T-helper 22 cell (primary cell): Measurements from ENCODE around the gene ESAM.

Experiments
- DNase-seq: peaks from one replicate; pipeline ENCODE4 v3.0.0-alpha.2; 2020; ENCODE audit warnings: low read depth

The ESAM gene

DNA sequence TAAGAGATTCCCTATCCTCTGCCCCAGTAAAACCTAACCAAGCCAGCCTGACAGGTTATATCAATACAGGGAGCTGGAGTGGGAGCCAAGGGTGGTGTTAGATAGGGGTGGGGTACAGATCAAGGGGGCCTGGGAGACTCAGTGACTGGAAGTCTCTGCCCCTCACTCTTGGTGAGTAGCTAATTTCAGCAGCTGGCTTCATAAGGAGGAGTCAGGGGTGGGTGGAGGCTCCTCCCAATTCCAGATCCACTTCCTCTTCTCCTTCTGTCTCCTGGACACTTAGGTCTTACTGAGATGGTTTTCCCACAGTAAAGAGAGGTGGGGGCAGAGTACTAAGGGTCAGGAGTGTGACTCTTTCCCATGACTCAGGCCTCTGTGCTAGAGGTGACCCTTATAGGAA lies 8.9 kb downstream of the ESAM start:
- DNase-seq, result no peak

DNA sequence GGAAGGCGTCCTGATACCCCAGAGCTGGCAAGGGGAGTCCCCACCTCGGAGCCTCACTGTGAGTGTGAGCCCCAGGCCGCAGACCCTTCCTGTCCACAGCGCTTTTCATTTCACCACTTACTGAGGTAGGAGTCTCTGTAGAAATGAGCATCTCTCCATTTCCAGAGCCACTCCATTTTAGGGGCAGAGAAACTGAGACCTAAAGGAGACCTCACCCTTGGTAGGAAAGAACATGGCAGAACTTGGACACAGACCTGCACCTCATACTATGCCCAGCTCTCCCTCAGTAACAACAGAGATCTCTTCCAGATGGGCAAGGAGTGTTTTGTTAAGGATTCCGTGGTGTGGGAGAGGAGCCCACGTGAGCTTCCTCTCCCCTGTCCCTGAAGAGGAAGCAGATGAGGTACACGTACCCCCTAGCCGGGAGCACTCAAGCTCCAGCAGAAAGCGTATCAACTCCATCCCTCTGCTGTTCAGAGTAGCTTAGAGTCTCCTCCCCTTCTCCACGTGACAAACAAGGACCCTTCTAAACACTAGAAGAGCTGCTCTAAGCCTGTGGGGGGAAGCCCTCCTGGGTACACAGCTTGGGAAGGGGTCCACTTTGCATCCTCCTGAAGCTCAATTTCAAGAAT lies 9.5 kb downstream of the ESAM start:
- DNase-seq, result no peak

DNA sequence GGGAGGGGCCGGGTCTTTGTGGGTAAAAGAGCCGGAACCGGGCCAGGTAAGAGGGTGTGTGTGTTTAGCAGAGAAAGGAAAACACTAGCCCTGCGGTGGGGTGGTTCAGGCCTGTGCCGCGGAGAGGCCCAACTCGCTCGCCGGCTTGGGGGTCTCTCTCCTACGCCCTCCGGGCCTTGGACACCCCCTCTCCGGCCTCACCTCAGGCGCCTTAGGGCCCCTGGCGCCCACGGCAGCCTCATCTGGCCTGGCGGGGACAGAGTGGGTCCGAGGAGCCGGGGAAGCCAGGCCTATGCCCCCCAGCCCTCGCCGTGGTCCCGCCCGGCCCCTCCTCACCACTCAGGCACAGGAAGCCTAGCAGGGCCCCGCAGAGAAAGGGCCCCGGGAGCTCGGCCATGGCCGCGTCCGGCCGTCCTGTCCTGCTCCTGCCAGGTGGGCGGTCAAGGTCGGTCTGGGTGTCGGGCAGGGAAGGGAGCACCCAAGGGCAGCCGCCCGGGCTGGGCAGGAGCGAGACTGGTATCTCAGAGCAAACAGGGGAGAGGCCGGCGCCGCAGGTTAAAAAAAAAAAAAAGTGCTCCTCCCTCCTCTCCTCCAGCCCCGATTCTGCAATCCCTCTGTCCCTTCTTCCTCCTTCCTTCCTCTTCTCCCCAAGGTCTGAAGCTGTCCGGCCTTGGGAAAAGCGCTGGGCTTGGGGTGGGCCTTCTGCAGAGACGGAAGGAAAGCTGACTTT lies 10.2 kb downstream of the ESAM start, which contains the start of gene VSIG2:
TSS of gene VSIG2 (minus strand) at position 515 of the 730 bp plus-strand sequence. CDS start at position 397, 118 bp downstream.
- no peak for DNase-seq

DNA sequence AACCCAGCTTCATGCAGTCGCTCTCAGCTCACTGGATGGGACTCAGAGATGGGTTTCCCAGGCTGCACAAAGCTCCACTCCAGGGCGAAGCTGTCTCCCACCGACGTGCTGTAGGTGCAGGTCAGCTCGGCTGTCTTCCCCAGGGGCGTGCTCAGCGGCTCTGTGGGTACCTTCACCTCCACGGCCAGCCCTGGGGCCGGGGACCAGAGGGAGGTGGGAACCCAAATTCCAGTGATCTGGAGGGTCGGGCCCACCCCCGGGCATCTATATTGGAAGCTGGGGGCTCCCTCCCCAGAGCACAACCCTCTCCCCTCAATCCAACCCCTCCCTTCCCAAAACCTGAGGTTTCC lies 10.7 kb downstream of the ESAM start:
- no peak for DNase-seq

DNA sequence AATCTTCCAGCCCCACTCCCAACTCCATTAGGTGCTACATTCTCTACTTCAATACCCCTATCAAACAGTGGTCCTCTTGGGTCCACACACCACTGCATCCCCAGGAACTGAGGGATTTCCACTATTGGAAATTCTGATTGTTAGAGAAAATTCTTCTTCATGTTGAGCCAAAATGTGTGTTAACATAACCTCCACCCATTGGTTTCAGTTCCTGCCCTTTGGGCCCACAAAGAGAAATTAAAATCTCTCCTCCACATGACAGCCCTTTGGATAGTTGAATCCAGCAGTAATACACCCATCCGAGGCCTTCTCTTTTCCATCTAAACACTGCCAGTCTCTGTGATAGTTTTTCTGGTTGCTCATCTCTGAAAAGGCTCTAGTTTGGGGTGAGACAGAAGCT lies 12.2 kb downstream of the ESAM start:
- DNase-seq, result no peak

DNA sequence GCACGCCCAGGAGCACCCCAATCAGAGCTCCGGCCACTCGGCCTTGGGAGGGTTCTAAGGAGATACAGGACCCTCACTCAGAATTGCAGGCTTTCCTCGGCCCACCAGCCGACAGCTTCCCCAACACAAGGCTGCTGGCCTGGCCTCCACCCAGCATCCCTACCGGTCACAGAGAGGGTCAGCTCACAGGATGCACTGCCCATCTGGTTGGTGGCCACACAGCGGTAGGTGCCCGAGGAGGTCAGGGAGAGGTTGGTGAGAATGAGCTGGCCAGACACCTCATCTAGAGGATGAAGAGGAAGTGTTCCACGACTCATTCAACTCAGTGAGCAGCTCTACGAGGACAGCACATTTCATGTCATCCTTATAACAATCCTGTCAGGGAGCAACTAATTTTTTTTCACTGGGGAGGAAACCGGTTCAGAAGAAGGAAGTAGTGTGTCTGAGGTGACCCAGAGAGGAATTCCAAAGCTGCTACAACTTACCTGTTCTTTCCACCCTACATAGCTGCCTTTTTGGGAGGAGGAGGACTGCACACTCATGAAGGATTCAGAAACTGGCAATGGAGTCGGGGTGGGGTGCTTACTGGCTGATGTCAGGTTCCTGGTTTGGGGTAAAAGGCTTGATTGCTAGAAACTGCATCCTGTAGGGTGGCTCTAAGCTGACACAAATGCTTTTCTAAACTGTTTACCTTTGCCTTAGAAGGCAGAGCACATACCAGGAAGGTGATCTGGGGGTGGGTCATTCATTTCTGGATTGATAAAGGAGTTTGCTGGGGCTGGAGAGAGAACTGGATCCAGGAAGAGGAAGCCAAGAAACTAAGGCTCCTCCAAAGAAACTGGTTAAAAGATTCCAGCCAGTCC lies 13.4 kb downstream of the ESAM start:
- DNase-seq, result no peak

DNA sequence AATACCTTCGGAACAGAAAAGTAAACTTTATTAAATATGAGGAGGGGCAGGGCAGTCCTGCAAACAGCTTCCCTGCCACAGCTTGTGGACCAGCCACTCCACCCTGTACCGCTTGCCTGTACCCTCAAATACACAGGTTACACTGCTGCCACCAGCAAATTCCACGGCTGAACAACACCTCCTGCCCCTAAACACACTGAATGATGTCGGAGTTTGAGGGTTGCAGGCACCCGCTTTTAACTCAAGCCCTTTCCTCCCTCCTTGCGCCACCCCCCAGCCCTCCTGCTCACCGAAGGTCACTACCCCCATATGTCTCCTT lies 14.0 kb downstream of the ESAM start:
- no peak for DNase-seq

DNA sequence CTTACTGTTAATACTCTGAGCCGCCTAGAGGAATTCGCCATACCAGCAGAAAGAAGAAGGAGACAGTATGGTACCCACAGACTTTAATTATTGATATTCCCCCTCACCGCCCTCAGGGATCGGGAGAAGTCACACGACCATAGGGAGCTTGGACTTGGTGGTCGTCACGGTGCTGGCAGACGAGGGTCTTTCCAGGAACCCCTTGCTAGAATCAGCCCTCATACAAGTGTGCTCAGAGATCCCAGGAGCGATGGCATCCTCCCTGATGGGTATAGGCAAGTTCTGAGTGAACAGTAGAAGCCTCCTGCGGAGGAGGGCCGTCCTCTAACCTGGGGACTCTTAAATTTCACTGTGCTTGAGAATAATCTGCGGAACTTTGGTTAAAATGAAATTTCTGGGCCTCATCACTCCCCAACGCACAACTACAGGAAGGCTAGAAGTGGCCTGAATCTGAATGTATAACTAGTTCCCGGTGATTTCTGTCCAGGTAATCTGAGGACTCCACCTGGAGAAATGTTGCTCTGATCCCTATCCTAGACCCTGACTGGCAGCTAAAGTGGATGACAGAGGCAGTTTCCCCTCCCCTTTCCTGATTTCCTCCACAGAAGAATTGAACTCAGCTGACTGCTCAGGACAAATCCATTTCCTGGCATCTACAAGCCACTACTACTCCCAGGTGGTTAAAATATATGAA lies 14.5 kb downstream of the ESAM start:
- DNase-seq, result no peak

DNA sequence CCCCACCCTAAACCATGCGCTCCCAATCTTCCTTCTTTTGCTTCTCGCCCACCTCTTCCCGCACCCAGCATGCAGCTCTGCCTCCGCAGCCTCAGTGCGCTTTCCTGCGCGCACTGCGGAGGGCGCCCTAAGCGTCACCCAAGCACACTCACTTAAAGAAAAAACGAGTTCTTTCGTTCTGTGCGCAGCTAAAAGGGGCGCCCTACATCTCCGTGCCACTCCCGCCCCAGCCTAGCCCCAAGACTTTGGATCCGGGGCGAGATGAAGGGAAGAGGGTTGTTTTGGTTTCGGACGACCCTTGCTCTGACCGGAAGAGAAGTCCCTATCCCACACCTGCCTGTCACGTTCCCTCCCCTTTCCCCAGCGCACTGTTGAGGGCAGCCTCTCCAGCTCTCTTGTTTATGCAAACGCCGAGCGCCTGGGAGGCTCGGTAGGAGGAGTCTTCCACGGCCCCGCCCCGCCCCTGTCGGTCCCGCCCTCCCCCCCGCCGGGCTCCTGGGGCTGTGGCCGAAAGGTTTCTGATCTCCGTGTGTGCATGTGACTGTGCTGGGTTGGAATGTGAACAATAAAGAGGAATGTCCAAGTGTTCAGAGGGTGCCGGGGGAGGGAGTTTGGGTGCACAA lies 15.4 kb downstream of the ESAM start:
- DNase-seq, result peak; percentile 53

DNA sequence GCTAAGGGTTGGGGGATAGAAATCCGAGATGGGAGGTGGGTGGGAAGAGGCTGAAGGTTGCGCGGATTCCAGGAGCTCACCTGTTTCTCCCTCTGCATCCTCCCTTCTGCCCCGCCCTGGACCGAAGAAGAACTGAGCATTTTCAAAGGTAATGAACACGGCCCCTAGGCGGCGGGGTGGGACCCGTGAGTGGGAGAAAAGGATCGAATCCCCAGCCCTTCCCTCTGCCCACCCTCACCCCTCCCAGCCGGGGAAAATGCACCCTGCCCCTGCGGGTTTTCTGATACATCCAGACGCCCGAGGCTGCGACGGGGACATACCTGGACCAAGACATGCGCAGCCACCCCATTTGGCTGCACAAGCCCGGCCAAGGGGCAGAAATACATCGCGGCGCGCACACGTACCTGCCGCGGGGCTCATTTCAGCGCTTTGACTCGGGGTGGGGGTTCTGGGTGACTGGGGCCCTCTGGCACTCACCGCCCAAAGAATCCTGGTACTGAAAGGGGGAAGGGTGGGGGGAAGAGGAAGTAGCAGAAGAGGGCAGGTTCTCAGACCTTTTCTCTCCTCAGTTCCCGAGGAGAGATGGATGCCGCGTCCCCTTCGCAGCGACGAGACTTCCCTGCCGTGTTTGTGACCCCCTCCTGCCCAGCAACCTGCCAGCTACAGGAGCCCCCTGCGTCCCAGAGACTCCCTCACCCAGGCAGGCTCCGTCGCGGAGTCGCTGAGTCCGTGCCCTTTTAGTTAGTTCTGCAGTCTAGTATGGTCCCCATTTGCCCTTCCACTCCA lies 16.1 kb downstream of the ESAM start:
- no peak for DNase-seq

DNA sequence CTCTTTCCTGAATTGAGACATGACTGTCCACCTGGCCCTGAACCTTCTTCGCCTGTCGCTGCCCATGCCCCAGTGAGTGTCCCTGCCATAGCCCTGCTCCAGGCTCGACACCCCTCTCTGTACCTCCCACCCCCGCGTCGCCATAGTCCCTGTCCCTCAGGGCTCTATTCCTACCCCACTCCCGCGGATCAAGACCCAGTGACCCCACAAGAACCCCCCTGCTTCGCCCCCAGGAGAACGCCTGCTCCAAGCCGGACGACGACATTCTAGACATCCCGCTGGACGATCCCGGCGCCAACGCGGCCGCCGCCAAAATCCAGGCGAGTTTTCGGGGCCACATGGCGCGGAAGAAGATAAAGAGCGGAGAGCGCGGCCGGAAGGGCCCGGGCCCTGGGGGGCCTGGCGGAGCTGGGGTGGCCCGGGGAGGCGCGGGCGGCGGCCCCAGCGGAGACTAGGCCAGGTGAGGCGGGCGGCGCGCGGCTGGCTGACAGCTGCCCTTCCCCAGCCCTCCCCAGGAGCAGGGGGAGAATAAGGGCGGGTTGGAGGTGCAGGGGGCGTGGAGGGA lies 16.7 kb downstream of the ESAM start:
- DNase-seq, result no peak

DNA sequence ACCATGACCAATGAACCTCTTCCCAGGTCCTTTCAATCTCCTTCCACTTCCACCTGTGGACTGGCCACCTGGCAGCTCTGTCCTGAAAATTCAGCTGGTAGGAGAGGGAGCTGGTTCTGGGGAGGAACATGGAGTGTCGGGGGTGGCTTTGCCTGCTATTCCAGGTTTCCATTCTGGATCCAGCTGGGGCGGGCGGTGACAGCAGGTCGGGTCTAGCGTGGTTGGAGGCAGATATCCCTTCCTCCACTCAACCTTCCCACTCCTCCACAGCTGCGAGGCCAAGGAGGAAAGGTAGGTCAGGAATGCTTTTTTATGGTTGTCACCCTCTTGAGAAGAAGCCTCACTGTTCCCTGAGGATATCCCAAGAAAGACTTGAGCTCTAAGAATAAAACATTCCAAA lies 19.0 kb downstream of the ESAM start:
- DNase-seq, result no peak

DNA sequence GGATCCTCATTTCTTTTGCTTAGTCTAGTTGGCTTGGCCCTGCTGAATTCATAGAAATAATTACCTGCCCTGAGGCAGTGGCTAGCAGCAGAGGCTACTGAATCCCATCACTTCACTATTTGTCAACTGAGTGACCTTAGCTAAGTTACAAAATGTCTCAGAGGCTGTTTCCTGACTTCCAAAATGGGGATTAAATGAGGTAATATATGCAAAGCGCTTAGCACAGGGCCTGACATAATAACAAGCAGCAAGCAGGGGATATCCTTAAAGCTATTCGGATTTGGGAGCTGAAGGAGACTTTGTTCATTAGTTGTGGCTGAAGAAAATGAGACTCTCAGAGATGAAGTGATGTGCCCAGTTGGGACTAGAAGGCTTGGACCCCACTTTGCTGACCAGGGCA lies 19.5 kb downstream of the ESAM start:
- DNase-seq, result no peak

DNA sequence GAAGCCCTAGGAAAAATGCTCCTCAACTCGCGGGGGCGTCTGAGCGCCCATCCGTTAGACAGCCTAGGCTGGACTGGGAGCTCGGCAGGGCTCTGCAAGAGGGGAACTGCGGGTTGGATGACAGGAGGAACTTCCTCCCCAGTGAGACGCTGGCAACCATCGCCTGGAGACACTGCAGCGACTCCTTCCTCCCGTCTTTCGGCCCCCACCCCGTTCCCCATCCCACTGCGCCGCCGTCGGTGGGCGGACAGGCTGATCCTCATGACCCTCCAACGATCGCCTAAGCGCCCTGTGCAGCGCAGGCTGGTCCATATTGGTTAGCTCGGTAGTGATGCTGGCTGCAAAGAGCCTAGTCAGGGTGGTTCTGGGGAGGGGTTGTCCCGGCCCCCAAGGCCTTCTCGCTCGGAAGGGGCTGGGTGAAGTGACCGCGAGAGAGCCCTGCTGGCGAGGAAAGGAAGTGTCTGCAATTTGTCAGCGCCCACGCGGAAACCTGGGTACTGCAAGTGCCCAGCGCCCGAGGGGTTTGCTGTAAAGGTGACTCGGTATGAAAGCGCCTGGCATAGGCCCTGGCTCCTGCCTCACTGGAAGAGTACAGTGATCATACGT lies 21.7 kb downstream of the ESAM start:
- DNase-seq, result no peak

DNA sequence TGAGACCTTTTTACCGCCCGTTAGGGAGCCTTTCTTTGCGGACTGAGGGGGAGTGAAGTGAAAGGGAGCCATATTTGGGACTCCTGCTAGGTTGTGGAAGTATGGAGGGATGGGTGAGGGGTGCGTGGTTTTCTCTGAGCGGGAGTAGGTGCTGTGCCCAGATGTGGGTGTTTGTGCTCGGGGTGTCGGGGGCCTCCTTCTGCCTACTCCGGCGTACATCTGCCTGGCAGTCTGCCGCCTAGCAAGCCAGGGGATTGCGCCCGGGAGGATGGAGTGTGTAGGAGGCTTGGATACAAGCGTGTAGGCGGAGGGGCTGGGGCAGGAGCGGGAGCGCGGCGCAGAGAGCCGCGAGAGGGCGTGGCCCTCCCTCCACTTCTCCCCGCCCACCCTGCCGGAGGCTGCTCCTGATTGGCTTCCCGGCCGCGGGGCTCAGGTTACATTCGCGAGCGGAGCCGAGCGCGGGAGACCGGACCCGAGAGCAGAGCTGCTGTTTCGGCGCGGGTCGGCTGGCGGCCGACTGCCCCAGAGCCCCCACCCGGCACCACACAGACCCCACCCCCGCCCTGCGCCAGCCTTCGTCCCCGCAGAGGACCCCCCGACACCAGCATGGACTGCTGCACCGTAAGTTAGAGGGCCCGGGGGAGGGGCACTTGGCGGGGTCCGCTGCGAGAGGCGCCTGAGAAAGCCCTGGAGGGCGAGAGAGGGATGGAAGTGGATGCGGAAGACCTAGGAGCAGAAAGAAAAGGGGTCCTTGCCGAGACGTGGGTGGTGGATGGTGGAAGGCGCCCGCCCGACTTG lies 22.4 kb downstream of the ESAM start, which contains the start of gene NRGN:
TSS of gene NRGN (plus strand) at position 464 of the 798 bp plus-strand sequence. CDS start at position 607, 143 bp downstream.
- DNase-seq, result peak; percentile 70

DNA sequence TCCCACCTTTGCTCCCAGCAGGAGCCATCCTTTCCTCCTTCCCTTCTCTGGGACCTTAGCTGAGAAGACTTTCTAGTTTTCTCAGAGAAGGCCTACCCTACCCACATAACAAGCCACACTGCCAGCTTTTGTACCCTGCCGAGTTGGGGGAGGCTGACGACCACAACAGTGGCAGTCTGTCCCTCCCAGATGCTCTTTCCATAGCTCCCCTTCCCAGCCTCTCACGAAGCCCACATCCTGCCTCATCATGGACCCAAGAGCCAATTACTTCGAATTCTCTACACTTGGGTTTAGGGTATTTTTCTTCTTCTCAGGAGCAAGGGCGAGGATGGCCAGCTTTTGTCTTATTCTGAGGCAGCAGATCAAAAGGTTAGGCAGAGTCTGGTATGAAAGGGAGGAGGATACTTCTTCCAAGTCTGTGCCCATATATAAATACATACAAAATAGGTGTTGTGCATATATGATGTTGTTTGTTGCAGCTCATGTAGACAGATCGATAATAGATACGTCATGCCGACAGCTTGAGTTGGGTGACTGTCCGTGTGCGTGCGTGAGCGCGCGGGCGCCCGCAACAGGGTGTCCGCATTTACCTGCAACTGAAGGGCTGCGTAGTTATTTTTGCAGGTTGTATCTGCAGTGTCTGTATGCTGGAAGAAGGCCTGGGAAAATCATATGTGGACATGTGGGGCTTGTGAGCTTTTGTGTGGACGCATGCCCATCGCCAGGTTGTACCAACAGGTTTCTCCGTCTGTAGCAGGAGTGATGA lies 23.2 kb downstream of the ESAM start:
- no peak for DNase-seq

DNA sequence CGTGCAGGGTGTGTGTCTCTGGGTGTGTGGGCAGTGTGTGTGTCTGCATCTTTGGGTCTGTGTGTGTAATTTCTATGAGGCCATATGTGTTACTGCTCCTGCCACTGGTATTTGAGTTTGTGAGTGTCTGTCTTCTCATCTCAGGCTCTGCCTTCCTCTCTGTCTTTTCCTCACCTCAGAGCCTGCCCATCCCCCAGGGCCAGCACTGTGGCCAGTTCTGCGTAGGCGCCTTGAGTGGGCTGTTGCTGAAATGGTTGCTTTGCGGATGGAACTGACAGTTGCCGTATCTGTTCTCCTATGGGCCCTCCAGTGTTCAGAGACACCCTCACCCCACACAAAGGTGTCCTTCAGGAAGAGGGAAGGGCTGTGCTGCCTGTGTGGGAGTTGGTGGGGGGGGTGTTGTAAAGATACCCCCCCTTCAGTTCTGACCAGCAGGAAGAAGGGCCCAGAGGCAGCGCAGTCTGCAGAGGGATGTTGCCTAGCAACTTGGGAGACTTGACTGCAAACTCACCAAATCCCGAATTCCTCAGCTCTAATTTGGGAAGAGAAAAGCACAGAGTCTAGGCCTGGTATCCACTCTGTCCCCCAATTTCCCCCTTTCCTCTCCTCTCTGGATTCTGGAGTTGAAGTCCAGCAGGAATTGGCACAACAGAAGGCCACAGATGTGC lies 24.3 kb downstream of the ESAM start:
- no peak for DNase-seq

DNA sequence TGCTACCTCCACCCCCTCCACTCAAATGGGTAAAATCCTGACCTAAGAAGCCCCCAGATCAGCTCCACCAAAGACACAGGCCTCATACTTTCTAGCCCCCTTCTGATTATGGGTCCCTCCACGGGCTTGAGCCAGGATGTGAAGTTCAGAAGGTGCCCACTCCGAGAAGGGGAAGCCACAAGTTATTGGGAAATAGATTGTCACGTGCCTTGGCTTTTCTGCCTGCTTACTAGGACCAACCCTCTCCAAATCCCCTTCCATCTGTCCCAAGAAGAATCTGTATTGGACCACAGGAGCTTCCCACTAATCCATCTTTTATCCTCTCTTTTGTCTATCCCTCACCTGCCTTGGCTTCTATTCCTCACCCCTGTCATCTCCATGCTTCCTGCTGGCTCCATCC lies 25.4 kb downstream of the ESAM start:
- no peak for DNase-seq
